ENCODE data around the gene DNAJC3. TPM values are rescaled to one million over a fixed set of nuclear protein-coding genes. Genes with fewer than 3 reads are reported as not detected.
"Not testable (repeated sequence)": the region's sequence is repeated elsewhere in the genome, so short reads cannot be mapped to it uniquely, and the experiment has no call there.

DNAJC3 gene
- total RNA-seq, 1 donor from 2014 or later, result 30.0 TPM

DNA sequence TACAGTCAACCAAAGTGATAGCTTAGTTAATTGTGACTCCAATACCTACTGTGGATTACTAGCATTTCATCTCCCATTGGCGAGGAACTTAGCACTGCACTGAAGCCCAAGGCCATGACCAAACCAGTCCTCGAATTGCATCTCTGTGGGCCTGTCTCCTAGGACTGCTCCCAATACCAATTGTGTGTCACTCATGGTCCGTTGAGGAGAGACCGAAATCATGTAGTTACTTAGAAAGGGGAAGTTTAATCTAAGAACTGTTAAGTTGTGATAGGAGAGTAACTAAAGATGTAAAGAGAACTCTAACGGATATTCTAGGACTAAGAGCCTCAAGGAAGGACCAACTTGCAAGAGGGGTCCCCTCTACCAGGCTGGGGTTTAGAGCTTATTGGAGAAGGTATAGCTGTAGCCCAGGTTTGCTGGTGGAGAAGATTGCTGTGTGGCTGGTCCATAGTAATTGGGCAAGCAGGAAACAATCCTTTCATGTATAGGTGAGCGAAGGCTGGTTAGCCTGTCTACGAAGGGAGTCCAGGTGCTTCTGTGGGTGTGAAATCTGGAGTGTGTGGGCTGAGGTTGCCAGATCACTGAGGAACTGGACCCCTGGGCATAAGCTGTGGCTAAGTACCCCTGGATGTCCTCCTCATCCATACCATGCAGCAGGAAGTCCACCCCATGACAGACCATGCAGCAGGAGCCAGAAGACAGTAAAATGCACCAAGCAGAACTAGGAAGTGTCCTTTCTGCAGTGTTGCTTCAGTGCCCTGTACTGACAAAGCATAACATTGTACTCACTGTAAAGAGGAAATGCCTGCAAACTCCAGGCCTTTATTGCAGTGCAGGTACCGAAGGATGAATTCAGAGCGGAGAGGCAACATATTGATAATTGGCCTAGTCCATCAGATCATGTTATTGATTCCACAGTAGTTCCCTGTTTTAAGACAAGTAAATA lies 30.8 kb downstream of the DNAJC3 start:
- DNase-seq (ENCODE audit: missing footprints) (no peak), ATAC-seq (peak; percentile 57)
- intact Hi-C loops (cut with DNase I), result no loop called here

DNA sequence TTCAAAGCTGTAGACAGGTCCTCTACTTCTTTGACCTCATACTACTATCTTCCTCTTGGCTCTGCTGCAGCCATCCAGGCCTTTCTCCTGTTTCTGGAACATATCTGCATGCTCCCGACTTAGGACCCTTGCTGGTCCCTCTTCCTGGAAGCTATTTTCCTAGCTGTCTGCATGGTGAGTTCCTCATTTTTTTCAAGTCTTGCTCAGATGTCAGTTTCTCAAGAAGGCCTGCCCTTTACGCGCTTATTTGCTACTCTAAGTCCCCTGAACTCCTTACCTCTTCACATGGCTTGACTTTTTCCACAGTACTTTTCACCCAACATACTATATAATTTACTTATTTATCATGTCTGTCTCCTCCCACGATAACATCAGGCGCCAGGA lies 31.4 kb downstream of the DNAJC3 start:
- no peak for ATAC-seq
- intact Hi-C loops (cut with DNase I), result no loop called here
- DNase-seq (ENCODE audit: missing footprints), result no peak

DNA sequence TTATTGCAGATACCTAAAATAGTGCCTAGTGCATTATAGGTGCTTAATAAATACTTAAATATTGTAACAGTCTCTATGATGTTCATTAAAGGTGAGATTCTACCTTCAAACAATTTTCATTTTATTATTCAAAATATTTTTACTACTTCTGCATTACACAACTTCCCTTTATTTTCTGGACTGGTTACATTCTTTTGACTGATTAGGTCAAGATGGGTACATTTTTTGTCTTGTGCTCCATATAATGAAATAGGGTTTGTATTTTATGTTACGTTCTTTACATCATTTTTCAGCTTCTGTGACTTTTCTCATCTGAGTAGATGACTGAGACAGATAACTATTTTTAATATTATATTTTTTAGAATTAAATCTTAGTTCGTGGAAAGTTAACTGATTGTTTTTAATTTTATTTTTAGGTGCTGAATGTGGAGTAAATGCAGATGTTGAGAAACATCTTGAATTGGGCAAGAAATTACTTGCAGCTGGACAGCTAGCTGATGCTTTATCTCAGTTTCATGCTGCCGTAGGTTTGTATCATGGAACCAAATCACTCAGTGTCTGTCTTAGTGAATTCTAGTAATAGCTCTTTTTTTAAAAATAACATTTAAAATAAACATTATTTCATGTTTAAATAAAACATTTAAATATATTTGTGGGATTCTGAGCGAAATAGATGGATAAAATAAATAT lies 32.0 kb downstream of the DNAJC3 start:
- ATAC-seq (no peak), DNase-seq (ENCODE audit: missing footprints) (no peak)
- intact Hi-C loops (cut with DNase I), result no loop called here

DNA sequence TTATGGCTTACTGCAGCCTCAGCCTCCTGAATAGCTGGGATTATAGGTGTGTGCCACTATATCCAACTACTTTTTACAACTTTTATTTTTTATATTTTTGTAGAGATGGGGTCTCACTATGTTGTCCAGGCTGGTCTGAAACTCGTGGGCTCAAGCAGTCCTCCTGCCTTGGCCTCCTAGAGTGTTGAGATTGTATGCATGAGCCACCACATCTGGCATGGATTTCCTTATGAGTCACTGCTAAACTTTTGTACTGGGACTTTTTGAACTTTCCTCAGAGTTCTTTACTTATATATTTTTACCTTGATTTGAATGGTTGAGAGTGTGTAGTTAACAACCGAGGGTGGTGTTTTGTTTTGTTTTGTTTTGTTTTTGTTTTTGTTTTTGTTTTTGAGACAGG lies 33.4 kb downstream of the DNAJC3 start:
- intact Hi-C loops (cut with DNase I), result no loop called here
- no peak for DNase-seq (ENCODE audit: missing footprints)
- no peak for ATAC-seq

DNA sequence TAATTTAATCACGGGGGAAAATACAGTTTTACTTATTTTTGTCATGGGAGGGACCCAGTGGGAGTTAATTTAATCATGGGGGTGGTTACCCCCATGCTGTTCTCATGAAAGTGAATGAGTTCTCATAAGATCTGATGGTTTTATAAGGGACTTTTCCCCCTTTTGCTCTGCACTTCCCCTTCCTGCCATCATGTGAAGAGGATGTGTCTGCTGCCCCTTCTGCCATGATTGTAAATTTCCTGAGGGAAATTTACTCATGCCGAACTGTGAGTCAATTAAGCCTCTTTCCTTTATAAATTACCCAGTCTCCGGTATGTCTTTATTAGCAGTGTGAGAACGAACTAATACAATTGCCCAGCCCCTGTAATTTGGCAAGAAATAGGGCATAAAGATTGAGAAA lies 35.9 kb downstream of the DNAJC3 start:
- intact Hi-C loops (cut with DNase I); DNase-seq (ENCODE audit: missing footprints); ATAC-seq: not testable (repeated sequence)

DNA sequence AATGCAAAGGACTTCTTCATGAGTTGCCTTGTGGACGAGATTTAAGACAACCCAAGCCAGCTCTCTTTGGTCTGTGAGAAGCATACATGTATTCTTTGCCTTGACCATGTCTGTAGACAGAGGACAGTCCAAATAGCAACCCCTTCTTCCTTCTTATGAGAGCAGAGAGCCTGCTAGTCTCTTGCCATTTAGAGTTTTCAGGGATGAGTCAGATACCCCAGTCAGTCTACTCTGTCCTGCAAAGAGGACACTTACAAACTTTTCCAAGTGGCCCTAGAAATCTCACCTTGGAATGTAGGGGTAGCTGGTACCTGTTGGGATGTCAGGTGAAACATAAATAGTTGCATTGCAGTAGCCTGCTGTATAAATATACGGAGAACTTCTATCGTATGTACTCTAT lies 36.7 kb downstream of the DNAJC3 start:
- no peak for ATAC-seq
- intact Hi-C loops (cut with DNase I), result no loop called here
- DNase-seq (ENCODE audit: missing footprints), result no peak

DNA sequence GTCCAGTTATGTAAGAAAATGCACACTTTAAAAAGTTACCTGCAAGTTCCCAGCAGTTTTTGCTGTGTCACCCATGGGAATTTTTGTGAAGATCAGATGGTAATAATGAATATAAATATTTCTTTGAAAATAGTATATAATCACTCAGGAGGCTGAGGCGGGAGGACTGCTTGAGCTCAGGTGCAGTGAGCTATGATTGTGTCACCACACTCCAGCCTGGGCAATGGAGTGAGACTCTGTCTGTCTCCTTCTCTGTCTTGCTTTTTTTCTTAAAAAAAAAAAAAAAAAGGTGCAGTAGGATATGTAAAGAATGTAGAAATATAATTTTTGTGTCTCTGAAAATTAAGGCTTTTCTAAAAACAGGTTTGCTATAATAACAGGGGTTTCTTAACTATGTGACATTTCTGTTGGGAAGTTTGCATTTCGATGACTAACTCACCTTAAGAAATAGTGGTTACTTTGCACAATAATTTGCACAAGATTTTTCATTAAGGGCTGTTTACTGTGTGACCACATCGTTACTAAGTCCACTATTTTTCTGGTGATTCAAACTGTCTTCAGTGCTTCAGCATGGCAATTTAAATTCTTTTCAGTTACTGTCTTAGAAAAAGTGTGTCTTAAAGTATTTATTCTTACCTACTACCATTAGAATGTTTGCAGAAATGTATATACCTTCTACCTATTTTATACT lies 37.3 kb downstream of the DNAJC3 start:
- ATAC-seq, result no peak
- intact Hi-C loops (cut with DNase I), result no loop called here
- DNase-seq (ENCODE audit: missing footprints), result no peak

DNA sequence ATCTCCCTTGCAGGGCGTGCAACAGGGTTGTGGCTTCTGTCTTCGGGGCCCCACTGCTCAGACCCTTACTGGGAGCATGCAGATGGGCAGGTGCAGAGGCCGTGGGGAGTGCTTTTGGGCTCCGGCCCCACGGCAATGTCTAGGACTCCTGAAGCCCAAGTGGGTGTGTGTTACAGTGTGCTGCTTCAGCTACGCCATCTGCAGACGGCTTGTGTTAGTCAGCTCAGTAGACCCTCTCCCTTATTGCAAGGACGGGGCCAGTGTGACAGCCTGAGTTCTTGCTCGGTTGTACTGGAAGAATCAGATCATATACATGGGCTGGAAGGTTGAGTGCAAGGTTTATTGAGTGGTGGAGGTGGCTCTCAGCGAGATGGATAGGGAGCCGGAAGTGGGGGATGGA lies 39.3 kb downstream of the DNAJC3 start:
- ATAC-seq (no peak), DNase-seq (ENCODE audit: missing footprints) (no peak)
- intact Hi-C loops (cut with DNase I), result no loop called here

DNA sequence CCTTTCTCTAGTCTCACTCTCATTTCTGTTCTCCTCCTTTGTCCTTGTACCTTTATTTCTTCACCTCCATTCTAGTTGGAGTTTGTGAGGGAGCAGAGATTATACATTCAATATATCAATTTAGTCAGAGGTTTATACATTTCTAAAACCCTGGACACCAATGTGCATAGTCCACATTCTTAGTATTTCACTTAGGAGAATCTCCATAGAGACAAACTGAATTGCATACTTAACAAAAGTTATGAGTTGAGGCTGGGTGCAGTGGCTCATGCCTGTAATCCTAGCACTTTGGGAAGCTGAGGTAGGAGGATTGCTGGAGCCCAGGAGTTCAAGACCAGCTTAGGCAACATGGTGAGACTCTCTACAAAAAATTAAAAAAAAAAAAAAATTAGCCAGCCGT lies 45.3 kb downstream of the DNAJC3 start:
- intact Hi-C loops (cut with DNase I), result no loop called here
- no peak for ATAC-seq
- DNase-seq (ENCODE audit: missing footprints), result no peak

DNA sequence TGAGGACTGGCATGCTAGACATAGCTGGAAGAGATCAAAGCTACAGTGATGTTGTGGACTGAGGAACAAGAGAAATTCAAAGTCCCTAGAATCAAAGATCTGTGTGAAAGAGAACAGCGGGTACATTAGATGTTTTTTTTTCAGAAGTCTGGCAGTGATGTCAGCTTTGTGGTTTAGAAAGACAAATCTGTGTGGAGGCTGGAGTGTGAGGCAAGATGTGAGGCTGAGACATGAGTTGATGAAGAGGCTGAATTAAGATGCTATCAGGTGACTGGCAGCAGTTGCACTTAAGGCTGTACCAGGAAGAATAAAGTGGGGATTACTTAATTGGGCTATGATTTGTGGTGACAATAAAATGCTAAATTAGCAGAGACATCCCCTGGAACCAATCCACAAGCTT lies 46.5 kb downstream of the DNAJC3 start:
- intact Hi-C loops (cut with DNase I), result no loop called here
- ATAC-seq (no peak), DNase-seq (ENCODE audit: missing footprints) (no peak)

DNA sequence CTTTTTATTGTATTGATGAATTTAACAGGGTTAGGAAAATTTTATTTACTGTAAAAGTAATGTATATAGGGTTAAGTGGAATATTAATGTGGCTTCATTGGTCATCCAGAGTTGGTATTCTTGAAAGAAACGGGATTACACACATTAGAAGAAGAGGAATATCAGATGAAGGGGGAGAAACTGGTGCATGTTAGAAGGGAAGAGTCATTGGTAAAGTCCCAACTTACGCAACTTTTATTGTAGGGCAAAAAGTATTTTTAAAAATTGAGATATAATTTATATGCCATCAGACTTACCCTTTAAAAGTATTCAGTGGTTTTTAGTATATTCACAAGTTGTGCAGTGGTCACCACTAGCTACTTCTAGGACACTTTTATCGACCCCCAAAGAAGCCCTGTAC lies 47.3 kb downstream of the DNAJC3 start:
- no peak for ATAC-seq
- intact Hi-C loops (cut with DNase I), result no loop called here
- no peak for DNase-seq (ENCODE audit: missing footprints)

DNA sequence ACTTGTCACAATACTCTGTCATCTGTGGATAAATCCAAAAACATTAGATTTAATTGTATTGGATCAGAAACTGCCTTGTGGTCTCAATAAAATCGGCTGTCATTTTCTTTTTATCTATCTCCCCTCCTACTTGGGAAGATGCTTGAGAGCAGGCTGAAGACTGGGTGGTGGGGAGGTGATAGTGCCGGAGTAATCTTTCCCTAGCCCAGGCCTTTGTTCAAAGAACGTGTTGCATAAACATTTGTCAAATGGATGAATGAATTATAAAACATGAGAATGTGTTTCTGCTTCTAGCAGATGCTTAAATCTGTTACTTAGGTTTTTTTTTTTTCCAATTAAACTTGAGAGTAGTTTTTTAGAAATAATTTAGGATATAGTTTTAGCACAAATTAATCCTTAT lies 49.9 kb downstream of the DNAJC3 start:
- DNase-seq (ENCODE audit: missing footprints) (no peak), ATAC-seq (no peak)
- intact Hi-C loops (cut with DNase I), result no loop called here

DNA sequence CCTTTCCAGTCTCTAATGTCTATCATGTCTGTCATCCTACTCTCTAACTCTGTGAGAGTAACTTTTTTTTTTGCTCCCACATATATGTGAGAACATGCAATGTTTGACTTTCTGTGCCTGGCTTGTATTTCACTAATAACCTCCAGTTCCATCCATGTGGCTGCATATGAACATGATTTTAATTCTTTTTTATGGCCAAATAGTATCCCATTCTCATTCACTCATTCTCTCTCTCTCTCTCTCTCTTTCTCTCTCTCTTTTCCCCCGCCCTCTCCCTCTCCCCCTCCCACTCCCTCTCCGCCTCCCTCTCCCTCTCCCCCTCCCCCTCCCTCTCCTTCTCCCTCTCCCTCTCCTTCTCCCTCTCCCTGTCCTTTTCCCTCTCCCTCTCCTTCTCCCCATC lies 52.0 kb downstream of the DNAJC3 start:
- ATAC-seq, result no peak
- intact Hi-C loops (cut with DNase I), result no loop called here
- DNase-seq (ENCODE audit: missing footprints), result no peak

DNA sequence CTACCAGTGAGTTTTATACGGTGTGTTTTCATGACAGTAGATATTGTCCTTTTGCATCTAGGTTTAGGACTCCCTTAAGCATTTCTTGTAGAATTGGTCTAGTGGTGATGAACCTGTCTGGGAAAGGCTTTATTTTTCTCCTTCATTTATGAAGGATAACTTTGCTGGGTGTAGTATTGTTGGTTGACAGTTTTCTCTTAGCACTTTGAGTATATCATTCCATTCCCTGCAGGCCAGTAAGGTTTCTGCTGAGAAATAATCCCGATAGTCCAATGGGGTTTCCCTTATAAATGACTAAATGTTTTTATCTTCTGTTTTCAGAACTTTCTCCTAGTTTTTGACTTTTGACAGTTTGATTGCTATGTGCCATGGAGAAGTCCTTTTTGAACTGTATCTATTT lies 57.2 kb downstream of the DNAJC3 start:
- no peak for DNase-seq (ENCODE audit: missing footprints)
- intact Hi-C loops (cut with DNase I), result no loop called here
- no peak for ATAC-seq

DNA sequence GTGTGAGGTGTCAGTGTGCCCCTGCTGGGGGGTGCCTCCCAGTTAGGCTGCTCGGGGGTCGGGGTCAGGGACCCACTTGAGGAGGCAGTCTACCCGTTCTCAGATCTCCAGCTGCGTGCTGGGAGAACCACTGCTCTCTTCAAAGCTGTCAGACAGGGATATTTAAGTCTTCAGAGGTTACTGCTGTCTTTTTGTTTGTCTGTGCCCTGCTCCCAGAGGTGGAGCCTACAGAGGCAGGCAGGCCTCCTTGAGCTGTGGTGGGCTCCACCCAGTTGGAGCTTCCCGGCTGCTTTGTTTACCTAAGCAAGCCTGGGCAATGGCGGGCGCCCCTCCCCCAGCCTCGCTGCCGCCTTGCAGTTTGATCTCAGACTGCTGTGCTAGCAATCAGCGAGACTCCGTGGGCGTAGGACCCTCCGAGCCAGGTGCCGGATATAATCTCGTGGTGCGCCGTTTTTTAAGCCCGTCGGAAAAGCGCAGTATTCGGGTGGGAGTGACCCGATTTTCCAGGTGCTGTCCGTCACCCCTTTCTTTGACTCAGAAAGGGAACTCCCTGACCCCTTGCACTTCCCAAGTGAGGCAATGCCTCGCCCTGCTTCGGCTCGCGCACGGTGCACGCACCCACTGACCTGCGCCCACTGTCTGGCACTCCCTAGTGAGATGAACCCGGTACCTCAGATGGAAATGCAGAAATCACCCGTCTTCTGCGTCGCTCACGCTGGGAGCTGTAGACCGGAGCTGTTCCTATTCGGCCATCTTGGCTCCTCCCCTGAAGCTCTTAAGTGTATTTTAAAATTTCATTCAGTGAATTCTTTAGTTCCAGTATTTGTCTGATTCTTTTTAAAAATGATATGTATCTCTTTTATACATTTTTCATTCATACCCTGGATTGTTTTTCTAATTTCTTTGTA lies 63.4 kb downstream of the DNAJC3 start:
- intact Hi-C loops (cut with DNase I); DNase-seq (ENCODE audit: missing footprints); ATAC-seq: not testable (repeated sequence)

DNA sequence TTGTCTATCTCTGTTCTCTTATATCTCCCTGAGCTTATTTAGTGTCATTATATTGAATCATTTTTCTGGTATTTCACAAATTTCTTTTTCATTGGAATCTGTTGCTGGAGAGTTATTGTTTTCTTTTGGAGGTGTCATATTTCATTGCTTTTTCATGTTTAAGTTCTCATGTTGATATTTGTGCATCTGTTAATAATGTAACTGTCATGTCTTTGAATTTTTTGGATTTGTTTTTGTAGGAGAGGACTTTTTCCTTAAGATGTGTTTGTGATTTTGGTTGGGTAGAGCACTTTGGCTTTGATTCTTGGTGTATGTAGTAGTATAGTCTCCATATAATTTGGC lies 64.0 kb downstream of the DNAJC3 start:
- ATAC-seq, result no peak
- intact Hi-C loops (cut with DNase I), result no loop called here
- no peak for DNase-seq (ENCODE audit: missing footprints)

DNA sequence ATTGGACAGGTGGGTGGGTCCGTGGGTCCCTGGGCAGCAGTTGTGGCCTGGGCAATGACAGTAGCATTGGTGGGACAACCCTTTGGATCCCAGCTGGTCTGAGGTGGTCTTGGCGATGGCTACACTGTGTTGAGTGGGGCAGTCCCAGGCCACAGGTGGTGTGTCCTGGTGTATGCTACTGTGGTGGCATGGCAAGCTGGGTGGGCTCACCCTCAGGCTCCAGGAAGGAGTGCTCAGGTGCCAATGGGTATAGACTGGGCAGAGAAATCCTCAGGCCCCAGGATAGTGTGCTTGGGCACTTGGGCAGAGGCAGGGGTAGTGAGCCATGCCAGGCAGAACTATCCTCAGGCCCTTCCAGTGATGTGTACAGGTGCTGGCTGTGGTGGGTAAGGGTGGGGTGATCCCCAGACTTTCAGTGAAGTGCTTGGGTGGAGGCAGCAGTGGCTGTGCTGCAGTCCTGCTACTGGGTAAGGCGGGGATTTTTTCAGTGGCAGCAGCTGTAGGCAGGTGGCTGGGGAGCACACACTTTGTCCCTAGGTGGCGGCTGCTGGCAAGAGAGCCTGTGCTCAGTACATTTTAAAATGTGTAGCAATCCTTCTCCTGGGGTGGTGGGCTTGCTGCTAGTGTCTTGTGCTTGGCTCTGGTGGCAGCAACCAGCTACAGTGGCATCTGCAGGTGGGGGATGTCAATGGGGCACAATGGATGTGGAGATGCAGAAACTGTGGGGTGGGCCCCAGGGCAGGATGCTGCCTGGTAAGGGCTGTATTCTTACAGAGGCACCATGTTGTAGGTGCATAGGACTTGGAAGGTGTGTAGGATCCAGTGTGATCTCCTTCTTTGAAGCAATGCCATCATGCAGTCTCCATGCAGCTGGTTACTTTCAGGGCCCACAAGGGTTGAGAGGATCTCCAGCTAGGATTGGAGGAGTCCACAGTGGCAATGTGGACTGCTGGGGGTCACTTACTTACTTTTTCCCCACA lies 64.9 kb downstream of the DNAJC3 start:
- DNase-seq (ENCODE audit: missing footprints), result no peak
- ATAC-seq, result peak; percentile 26
- intact Hi-C loops (cut with DNase I), result no loop called here

DNA sequence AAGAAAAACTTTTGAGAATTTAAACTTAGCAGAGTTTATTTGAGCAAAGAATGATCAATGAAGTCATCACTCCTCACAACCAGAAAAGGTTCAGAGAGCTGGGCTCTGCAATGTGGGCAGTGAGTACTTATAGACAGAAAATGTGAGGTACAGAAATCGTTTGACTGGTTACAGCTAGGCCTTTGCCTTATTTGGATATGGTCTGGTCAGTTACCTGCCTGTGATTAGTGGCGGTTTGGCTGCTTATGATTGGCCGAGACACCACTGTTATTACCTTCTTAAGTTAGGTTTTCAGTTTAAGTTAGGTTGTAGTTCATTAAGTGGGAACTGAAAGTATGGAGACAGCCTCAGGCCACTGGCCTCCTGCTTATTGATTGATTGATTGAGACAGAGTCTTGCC lies 66.3 kb downstream of the DNAJC3 start:
- ATAC-seq (no peak), DNase-seq (ENCODE audit: missing footprints) (no peak)
- intact Hi-C loops (cut with DNase I), result no loop called here

All from Right ventricle myocardium inferior (tissue), 1 donor.